SK-N-SH (cell line): Measurements from ENCODE around the gene PKP2. TPM values are rescaled to one million over a fixed set of nuclear protein-coding genes. Genes with fewer than 3 reads are reported as not detected.

Source experiments
- CTCF ChIA-PET: fragments of 300-600, 350-600 bp; formaldehyde crosslinking; extraction: SDS; loops from one replicate; lab custom pipeline; 2021; lab: Yijun Ruan, JAX
- POLR2A ChIA-PET: fragments of 350-600 bp; sonication (Branson Sonifier 250); formaldehyde crosslinking; extraction: SDS; loops from one replicate; lab custom pipeline; 2020; ENCODE audit warnings: antibody characterized with exemption, inconsistent platforms; lab: Yijun Ruan, JAX
- DNase-seq: peaks from one replicate; pipeline ENCODE4 v3.0.0; 2012
- H2AFZ ChIP-seq: fragments of 200-600 bp; sonication (generic); 2 replicates; pipeline ENCODE4 v1.8.1; 2016; ENCODE audit warnings: antibody characterized with exemption, mild to moderate bottlenecking, low read depth
- H3F3A ChIP-seq: fragments of 200-600 bp; sonication (generic); replicated peaks from 2 replicates; pipeline ENCODE3; 2016; ENCODE audit warnings: antibody characterized with exemption, mild to moderate bottlenecking; ENCODE audit not compliant: insufficient read depth
- H3K27ac ChIP-seq, 2 experiments: fragments of 200-500 bp in 1 of 2; fragments of 200-600 bp in 1 of 2; sonication (Bioruptor generic) in 1 of 2; sonication (generic), shearing (Covaris generic) in 1 of 2; 2 replicates each; pipeline versions ENCODE4 v1.5.1 to v1.6.1; 2014 to 2016; ENCODE audit warnings: low read depth in 2 of 2, inconsistent platforms in 1 of 2, low read length in 1 of 2, mild to moderate bottlenecking in 1 of 2, mixed read lengths in 1 of 2
- H3K27me3 ChIP-seq: fragments of 200-600 bp; sonication (generic), shearing (Covaris generic); 2 replicates; pipeline ENCODE4 v1.6.1; 2016; ENCODE audit warnings: mixed run types; ENCODE audit not compliant: insufficient read depth
- H3K36me3 ChIP-seq, 2 experiments: fragments of 200-500 bp in 1 of 2; fragments of 200-600 bp in 1 of 2; sonication (Bioruptor generic) in 1 of 2; sonication (generic) in 1 of 2; replicated peaks in 1 of 2; 2 replicates each; pipeline versions ENCODE3 to v1.5.1; 2014 to 2016; ENCODE audit warnings: low read length in 1 of 2, mild to moderate bottlenecking in 1 of 2; ENCODE audit not compliant: insufficient read depth in 2 of 2, control insufficient read depth in 1 of 2
- H3K4me1 ChIP-seq, 2 experiments: fragments of 200-500 bp in 1 of 2; fragments of 200-600 bp in 1 of 2; sonication (Bioruptor generic) in 1 of 2; sonication (generic), shearing (Covaris generic) in 1 of 2; 2 replicates each; pipeline versions ENCODE4 v1.5.1 to v1.6.1; 2014 to 2016; ENCODE audit warnings: low read depth in 1 of 2, low read length in 1 of 2, mixed run types in 1 of 2; ENCODE audit not compliant: insufficient read depth in 2 of 2, control insufficient read depth in 1 of 2
- H3K4me2 ChIP-seq: fragments of 200-600 bp; sonication (generic), shearing (Covaris generic); 2 replicates; pipeline ENCODE4 v1.6.1; 2017; ENCODE audit warnings: mixed run types
- H3K4me3 ChIP-seq, 2 experiments: fragments of 200-500 bp in 1 of 2; fragments of 200-600 bp in 1 of 2; sonication (Bioruptor generic) in 1 of 2; sonication (generic), shearing (Covaris generic) in 1 of 2; 2 replicates each; pipeline versions ENCODE4 v1.5.1 to v1.8.1; 2014 to 2016; ENCODE audit warnings: low read depth in 2 of 2, inconsistent platforms in 1 of 2, low read length in 1 of 2, mild to moderate bottlenecking in 1 of 2, mixed read lengths in 1 of 2, moderate library complexity in 1 of 2
- H3K79me2 ChIP-seq: fragments of 200-600 bp; sonication (generic); 2 replicates; pipeline ENCODE4 v1.8.1; 2017; ENCODE audit warnings: mild to moderate bottlenecking; ENCODE audit not compliant: insufficient read depth
- H3K9ac ChIP-seq: fragments of 200-600 bp; sonication (generic); 2 replicates; pipeline ENCODE4 v1.6.1; 2017; ENCODE audit warnings: mixed run types
- H3K9me2 ChIP-seq: fragments of 200-600 bp; sonication (generic); 2 replicates; pipeline ENCODE4 v1.6.1; 2017; ENCODE audit warnings: mixed run types
- H3K9me3 ChIP-seq: fragments of 200-600 bp; sonication (generic); 2 replicates; pipeline ENCODE4 v1.6.1; 2017; ENCODE audit warnings: mixed run types, mild to moderate bottlenecking, moderate library complexity
- H4K20me1 ChIP-seq: fragments of 200-600 bp; sonication (generic); 2 replicates; pipeline ENCODE4 v1.6.1; 2017; ENCODE audit warnings: mild to moderate bottlenecking, mixed run types; ENCODE audit not compliant: insufficient read depth
- CTCF ChIP-seq: fragments of 200-600 bp; sonication (generic); IDR thresholded peaks from 2 replicates; pipeline ENCODE4 v1.6.1; 2017; ENCODE audit warnings: antibody characterized with exemption, mild to moderate bottlenecking, moderate library complexity
- ELF1 ChIP-seq: IDR thresholded peaks from 2 replicates; pipeline ENCODE4 v1.4.0; 2012
- GATA2 ChIP-seq: sonication (generic); formaldehyde crosslinking; IDR thresholded peaks from 2 replicates; pipeline ENCODE4 v1.5.0; 2020; ENCODE audit warnings: mild to moderate bottlenecking, missing genetic modification reagents
- JUND ChIP-seq: IDR thresholded peaks from 2 replicates; pipeline ENCODE4 v1.4.0; 2012
- PBX3 ChIP-seq: IDR thresholded peaks from 2 replicates; pipeline ENCODE4; 2012
- POLR2AphosphoS5 ChIP-seq: IDR thresholded peaks from 2 replicates; pipeline ENCODE4 v1.6.1; 2012; ENCODE audit warnings: low read depth, low read length
- RAD21 ChIP-seq: IDR thresholded peaks from 2 replicates; pipeline ENCODE4 v1.6.1; 2012; ENCODE audit warnings: mild to moderate bottlenecking, low read length
- REST ChIP-seq: IDR thresholded peaks from 2 replicates; pipeline ENCODE4 v1.6.1; 2012; ENCODE audit warnings: mild to moderate bottlenecking, low read depth, low read length, moderate library complexity
- RXRA ChIP-seq: IDR thresholded peaks from 2 replicates; pipeline ENCODE4 v1.4.0; 2012; ENCODE audit warnings: low read depth, mild to moderate bottlenecking, borderline replicate concordance
- SMC3 ChIP-seq: IDR thresholded peaks from 2 replicates; pipeline ENCODE4 v1.6.1; 2012; ENCODE audit warnings: low read depth, low read length, improper control_type of control experiment
- TCF12 ChIP-seq: IDR thresholded peaks from 2 replicates; pipeline ENCODE4 v1.4.0; 2012
- TEAD4 ChIP-seq: IDR thresholded peaks from 2 replicates; pipeline ENCODE4 v1.4.0; 2012; ENCODE audit warnings: mild to moderate bottlenecking, borderline replicate concordance; ENCODE audit not compliant: insufficient read depth
- USF1 ChIP-seq: IDR thresholded peaks from 2 replicates; pipeline ENCODE4 v1.4.0; 2012; ENCODE audit warnings: low read depth, borderline replicate concordance
- WGBS: methylation state at CpG from one replicate; pipeline ENCODE4 v1.1.6; 2017; ENCODE audit warnings: low lambda C conversion rate; 5-methylcytosine and 5-hydroxymethylcytosine counted together
- polyA plus RNA-seq, 3 experiments: library from polyadenylated mRNA; depleted of rRNA; stranded (reverse); fragments of >200 nt; gene quantifications; 2 replicates each; pipeline ENCODE4 v1.2.3, GENCODE V29; 2012

Gene PKP2
- polyA plus RNA-seq, 1 of the 3 experiments (the other 2 are of a cell fraction): 0.10 TPM

- ChIA-PET POLR2A (no interaction called here), CTCF (interaction anchor here (1.2 to 1.3 kb wide), 2 partner anchors 10 to 129 kb away, joined by 3 read pairs; partner anchors contain the start of gene YARS2)
- Histone ChIP-seq H3K4me1 (peaks cover 0 to 7% of the 10 kb centered on the region in 2 experiments; a peak in 1 of 4 replicates), H3K4me2 (no peak overlapping the region), H3K9me2 (no peaks in the 10 kb centered on the region), H4K20me1 (no peaks in the 10 kb centered on the region), H3K27ac (no peak overlapping the region), H3K27me3 (no peaks in the 10 kb centered on the region), H3K9ac (no peak overlapping the region), H3K36me3 (no peaks in the 10 kb centered on the region), H3K9me3 (no peaks in the 10 kb centered on the region), H3K79me2 (no peaks in the 10 kb centered on the region), H3K4me3 (no peak overlapping the region), H2AFZ (no peak overlapping the region), H3F3A (no peaks in the 10 kb centered on the region)
- WGBS: 52% methylated on average over 4 of the region's 4 CpGs
- DNase-seq: no peak
- TF ChIP-seq USF1 (no peak), REST (no peak), RXRA (no peak), PBX3 (no peak), ELF1 (no peak), SMC3 (no peak), TCF12 (no peak), POLR2AphosphoS5 (no peak), JUND (no peak), TEAD4 (no peak), GATA2 (CRISPR knock-in tag) (no peak), CTCF (no peak), RAD21 (no peak)
These were observed 11.6 kb downstream of the PKP2 start for GRCh38 chr12:32884962-32885361.
